ENCODE measurements around the gene BUD13.

Gene BUD13

DNA sequence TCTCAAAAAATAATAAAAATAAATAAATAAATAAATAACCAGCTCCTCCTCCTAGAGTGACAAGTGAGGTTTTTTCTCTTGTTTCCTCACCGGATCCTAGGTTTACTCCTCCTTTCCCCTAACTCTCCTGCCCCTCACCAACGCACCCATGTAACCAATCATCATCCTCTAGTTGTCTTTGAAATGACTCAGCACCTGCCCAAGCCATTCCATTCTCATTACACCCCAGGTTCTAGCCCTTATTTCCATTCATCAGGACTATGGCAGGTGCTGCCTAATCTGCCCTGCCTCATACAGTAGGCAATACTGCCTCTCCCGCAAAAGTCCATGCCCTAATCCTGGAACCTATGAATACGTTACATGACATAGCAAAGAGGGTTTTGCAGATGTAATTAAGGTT is 60.4 kb downstream of the BUD13 start:
- DNase-seq, result no peak

DNA sequence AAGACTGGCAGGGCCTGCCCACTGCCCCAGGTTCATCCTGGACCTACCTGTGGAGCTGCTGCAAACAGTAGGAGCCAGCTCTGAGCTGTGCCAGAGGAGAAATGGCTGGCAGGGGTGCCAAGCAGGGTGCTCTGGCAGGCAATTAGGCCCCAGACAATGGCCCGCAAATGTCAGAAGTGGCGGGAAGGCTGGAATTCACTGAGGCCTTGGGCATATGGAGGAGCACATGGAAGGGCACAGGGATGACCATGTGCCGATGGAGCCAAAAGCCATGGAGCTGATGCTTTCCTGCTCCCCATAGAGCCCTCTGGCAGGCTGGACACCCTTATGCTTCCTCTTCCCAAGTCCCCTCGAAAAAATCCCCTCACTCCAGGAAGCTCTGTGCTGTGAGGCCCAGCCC is 62.0 kb downstream of the BUD13 start:
- no peak for DNase-seq

DNA sequence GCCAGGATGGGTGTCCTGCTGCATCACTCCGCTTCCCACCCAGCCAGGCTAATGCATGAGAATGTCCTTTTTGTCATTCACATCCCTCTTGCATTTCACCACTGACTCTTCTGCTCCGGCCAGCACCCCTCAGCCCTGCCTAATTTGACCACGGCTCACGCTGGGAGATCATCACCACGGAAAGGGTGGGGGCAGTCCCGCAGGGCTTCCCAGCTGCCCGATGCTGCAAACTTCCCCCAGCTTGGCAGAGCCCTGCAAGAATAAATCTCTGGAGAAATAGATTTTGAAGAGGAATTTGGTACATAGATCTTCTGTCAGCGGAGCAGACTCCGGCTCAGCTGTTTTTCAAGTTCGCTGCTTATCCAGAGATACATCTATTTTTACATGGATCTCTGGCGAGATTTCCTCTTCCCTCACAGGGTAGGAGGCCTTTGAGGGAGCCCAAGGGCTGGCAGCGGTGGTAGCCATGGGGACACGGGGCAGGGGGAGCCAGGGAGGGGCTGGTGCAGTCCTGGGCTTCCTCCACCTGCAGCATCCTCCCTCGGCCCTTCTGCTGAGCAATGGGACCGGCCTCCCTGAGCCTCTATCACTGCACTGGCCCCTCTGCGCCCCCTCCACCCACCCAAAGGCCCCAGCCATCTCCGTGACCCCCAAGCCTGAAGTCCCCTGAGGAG is 62.6 kb downstream of the BUD13 start:
- no peak for DNase-seq

DNA sequence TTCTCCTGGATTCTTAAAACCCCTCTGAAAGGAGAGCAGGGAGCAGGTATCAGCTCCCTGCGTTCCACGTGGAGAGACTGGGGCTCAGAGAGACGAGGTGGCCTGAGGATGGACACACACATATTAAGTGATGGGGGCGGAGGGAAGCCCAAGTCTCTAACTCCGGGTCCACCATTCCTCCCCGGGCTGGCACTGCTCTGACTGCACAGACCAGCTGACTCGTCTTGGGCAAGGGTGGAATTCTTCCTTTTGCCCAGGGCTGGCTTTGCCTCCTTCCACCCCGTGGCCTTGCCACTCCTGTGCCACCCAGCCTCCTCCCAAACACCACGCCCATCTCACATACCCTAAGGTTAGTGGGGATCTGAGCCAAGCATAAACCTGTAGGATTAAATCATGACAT is 65.0 kb downstream of the BUD13 start:
- DNase-seq, result no peak

- peak; percentile 75 for DNase-seq
Measured at GRCh38 chr11:116707161-116707629, 65.6 kb downstream of the BUD13 start.

DNA sequence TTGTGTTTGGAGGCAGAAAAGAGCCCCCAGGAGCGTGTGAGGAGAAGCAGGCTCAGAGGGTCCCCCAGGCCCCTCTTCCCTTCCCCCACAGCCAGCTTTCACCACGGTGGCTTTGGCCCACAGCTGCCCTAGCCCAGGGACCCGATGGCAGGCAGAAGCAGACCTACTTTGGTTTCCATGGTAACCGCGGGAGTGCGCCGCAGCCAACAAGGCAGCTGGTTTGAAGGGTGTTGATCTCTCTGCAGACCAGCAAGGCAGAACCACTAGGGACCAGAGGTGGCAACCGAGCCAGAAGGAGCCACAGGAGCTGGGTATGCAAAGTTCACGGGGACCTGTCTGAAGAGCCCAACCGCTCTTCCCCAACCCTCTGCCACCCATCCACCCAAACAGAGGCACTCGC is 69.4 kb downstream of the BUD13 start:
- peak; percentile 86 for DNase-seq

- DNase-seq, result no peak
Measured at GRCh38 chr11:116702772-116703385, 69.9 kb downstream of the BUD13 start.

- DNase-seq, result no peak
Measured at GRCh38 chr11:116701876-116702275, 70.9 kb downstream of the BUD13 start.

- DNase-seq, result no peak
Measured at GRCh38 chr11:116701297-116701801, 71.4 kb downstream of the BUD13 start.

DNA sequence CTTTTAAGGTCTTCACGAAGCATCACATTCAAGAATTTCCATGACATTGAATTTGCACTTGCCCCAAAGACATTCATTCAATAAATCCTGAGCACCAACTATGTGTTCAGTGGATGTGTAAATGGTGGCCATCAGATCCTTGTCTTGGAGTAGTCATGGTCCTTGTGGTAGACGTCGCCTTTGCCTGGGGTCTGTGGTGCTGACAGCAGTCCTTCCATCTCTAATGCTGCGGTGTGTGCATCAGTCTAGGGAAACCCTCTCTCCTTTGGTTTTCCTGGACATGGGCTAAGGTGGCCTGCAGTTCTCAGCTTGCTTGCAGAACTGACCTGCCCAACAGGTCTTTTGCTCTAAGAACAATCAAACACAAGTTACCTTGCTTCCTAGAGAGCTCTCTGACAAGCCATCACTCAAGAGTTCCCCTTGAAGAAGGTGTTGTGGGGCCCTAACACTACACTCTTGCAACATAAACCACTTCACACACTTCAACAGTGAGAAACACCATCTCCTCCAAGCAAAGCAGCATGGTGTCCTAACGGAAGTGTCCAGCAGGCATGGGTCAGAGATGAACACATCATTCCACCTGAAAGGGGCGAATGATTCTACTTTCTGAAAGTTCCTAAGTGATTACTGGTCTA is 72.1 kb downstream of the BUD13 start:
- DNase-seq, result no peak
